Neural progenitor cell (in vitro differentiated cells): ENCODE results near the gene THAP2. TPM values are rescaled to one million over a fixed set of nuclear protein-coding genes. Genes with fewer than 3 reads are reported as not detected.
A peak's percentile ranks its signal among the peaks of the same experiment; 100 is the strongest.

Experiments
- DNase-seq: peaks from one replicate; pipeline ENCODE4 v3.0.0-alpha.2; 2016; ENCODE audit warnings: low spot score
- H2AFZ ChIP-seq: fragments of 200-600 bp; sonication (generic); replicated peaks from 2 replicates; pipeline ENCODE4 v1.6.1; 2016; ENCODE audit warnings: antibody characterized with exemption
- H3F3A ChIP-seq: fragments of 200-600 bp; sonication (generic); 2 replicates; pipeline ENCODE4 v1.6.1; 2016; ENCODE audit warnings: antibody characterized with exemption, low read depth
- H3K27ac ChIP-seq: fragments of 200-600 bp; sonication (generic); 2 replicates; pipeline ENCODE4 v1.5.1; 2016; ENCODE audit warnings: mild to moderate bottlenecking
- H3K27me3 ChIP-seq: fragments of 200-600 bp; sonication (generic); 2 replicates; pipeline ENCODE4 v1.6.1; 2016; ENCODE audit warnings: mild to moderate bottlenecking, moderate library complexity
- H3K36me3 ChIP-seq: fragments of 200-600 bp; sonication (generic); 2 replicates; pipeline ENCODE4 v1.5.1; 2016
- H3K4me1 ChIP-seq: fragments of 200-600 bp; sonication (generic); 2 replicates; pipeline ENCODE4 v1.6.1; 2016; ENCODE audit warnings: mixed run types
- H3K4me2 ChIP-seq: fragments of 200-600 bp; sonication (generic); 2 replicates; pipeline ENCODE4 v1.6.1; 2016
- H3K4me3 ChIP-seq: fragments of 200-600 bp; sonication (generic); 2 replicates; pipeline ENCODE4 v1.5.1; 2016
- H3K79me2 ChIP-seq: fragments of 200-600 bp; sonication (generic); 2 replicates; pipeline ENCODE4 v1.6.1; 2016; ENCODE audit warnings: low read depth
- H3K9ac ChIP-seq: fragments of 200-600 bp; sonication (generic); 2 replicates; pipeline ENCODE4 v1.6.1; 2016
- H3K9me3 ChIP-seq: fragments of 200-600 bp; sonication (generic); 2 replicates; pipeline ENCODE4 v1.5.1; 2016; ENCODE audit warnings: low read depth
- H4K20me1 ChIP-seq: fragments of 200-600 bp; sonication (generic); 2 replicates; pipeline ENCODE4 v1.6.1; 2016; ENCODE audit warnings: low read depth
- H3K27ac Mint-ChIP-seq: 3 replicates; pipeline ENCODE4 v1.8.0; 2021; ENCODE audit warnings: mixed read lengths
- H3K27me3 Mint-ChIP-seq: 2 replicates; pipeline ENCODE4 v1.8.0; 2022; ENCODE audit warnings: low read depth, mild to moderate bottlenecking, inconsistent platforms, moderate library complexity, mixed read lengths; ENCODE audit not compliant: insufficient read depth
- H3K36me3 Mint-ChIP-seq: 3 replicates; pipeline ENCODE4 v1.8.0; 2021; ENCODE audit warnings: mixed read lengths
- H3K4me1 Mint-ChIP-seq: 3 replicates; pipeline ENCODE4 v1.8.0; 2021; ENCODE audit warnings: mixed read lengths
- H3K4me3 Mint-ChIP-seq: 3 replicates; pipeline ENCODE4 v1.8.0; 2021; ENCODE audit warnings: mild to moderate bottlenecking, moderate library complexity, mixed read lengths
- H3K9me3 Mint-ChIP-seq: 3 replicates; pipeline ENCODE4 v1.8.0; 2020; ENCODE audit warnings: mixed read lengths
- CTCF ChIP-seq: fragments of 200-600 bp; sonication (generic); IDR thresholded peaks from 2 replicates; pipeline ENCODE4 v1.5.1; 2017; ENCODE audit warnings: antibody characterized with exemption, mild to moderate bottlenecking
- EZH2 ChIP-seq: fragments of 200-600 bp; sonication (generic); IDR thresholded peaks from 2 replicates; pipeline ENCODE4 v1.6.1; 2017; ENCODE audit warnings: antibody characterized with exemption, mild to moderate bottlenecking, moderate library complexity
- EZH2phosphoT487 ChIP-seq: fragments of 200-600 bp; sonication (generic); IDR thresholded peaks from 2 replicates; pipeline ENCODE4 v1.6.1; 2017; ENCODE audit warnings: antibody characterized with exemption
- total RNA-seq: library from RNA; depleted of rRNA; stranded (reverse); fragments of >200 nt; gene quantifications from 2 replicates; pipeline ENCODE4 v1.2.3, GENCODE V29; 2015; ENCODE audit warnings: low replicate concordance

Gene THAP2
- total RNA-seq, 1 donor from 2014 or later = 37.3 TPM

GRCh38 chr12:71665090-71665463 lies 976 bp downstream of the THAP2 start:
- Mint-ChIP-seq H3K27ac (peak overlapping the region; percentile 51), H3K27me3 (no peaks in the 10 kb centered on the region), H3K9me3 (no peaks in the 10 kb centered on the region), H3K36me3 (peaks cover 12% of the 10 kb centered on the region), H3K4me1 (peaks cover 22% of the 10 kb centered on the region), H3K4me3 (peak overlapping the region; percentile 95)
- Histone ChIP-seq H3K79me2 (peaks cover 66% of the 10 kb centered on the region), H3K27ac (peak overlapping the region; percentile 98), H3K4me1 (peaks cover 21% of the 10 kb centered on the region), H4K20me1 (peaks cover 26% of the 10 kb centered on the region), H2AFZ (no peak overlapping the region), H3F3A (peaks cover 11% of the 10 kb centered on the region), H3K27me3 (no peaks in the 10 kb centered on the region), H3K9ac (peak overlapping the region; percentile 92), H3K9me3 (no peaks in the 10 kb centered on the region), H3K4me2 (peak overlapping the region; percentile 91), H3K36me3 (no peaks in the 10 kb centered on the region), H3K4me3 (peak overlapping the region; percentile 86)
- DNase-seq = no peak
- TF ChIP-seq CTCF (no peak), EZH2phosphoT487 (no peak), EZH2 (no peak)

- peaks cover 54% of the 10 kb centered on the region for H3K79me2 ChIP-seq
- TF ChIP-seq EZH2phosphoT487 = no peak
- no peak for TF ChIP-seq EZH2
- no peak for TF ChIP-seq CTCF
- H4K20me1 ChIP-seq = peaks cover 19% of the 10 kb centered on the region
- DNase-seq = no peak
- no peak overlapping the region for H3K9ac ChIP-seq
- H3K27ac Mint-ChIP-seq = no peak overlapping the region
- H3K9me3 Mint-ChIP-seq = no peaks in the 10 kb centered on the region
- H3K4me1 Mint-ChIP-seq = peaks cover 22% of the 10 kb centered on the region
- H3K4me3 ChIP-seq = no peak overlapping the region
- no peak overlapping the region for H2AFZ ChIP-seq
- peaks cover 11% of the 10 kb centered on the region for H3F3A ChIP-seq
- no peaks in the 10 kb centered on the region for H3K27me3 Mint-ChIP-seq
- H3K36me3 Mint-ChIP-seq = peaks cover 12% of the 10 kb centered on the region
- no peaks in the 10 kb centered on the region for H3K9me3 ChIP-seq
- H3K4me1 ChIP-seq = peaks cover 16% of the 10 kb centered on the region
- H3K36me3 ChIP-seq = no peaks in the 10 kb centered on the region
- no peak overlapping the region for H3K27ac ChIP-seq
- no peak overlapping the region for H3K4me3 Mint-ChIP-seq
- no peaks in the 10 kb centered on the region for H3K27me3 ChIP-seq
- no peak overlapping the region for H3K4me2 ChIP-seq
Observed at GRCh38 chr12:71666259-71666658, 2.2 kb downstream of the THAP2 start.

- H3K27me3 ChIP-seq = no peaks in the 10 kb centered on the region
- H3K4me1 ChIP-seq = peaks cover 8% of the 10 kb centered on the region
- H3K36me3 ChIP-seq = no peaks in the 10 kb centered on the region
- Mint-ChIP-seq H3K4me1 (peaks cover 4% of the 10 kb centered on the region), H3K4me3 (no peak overlapping the region), H3K27ac (no peak overlapping the region), H3K27me3 (no peaks in the 10 kb centered on the region), H3K36me3 (peaks cover 7% of the 10 kb centered on the region), H3K9me3 (no peaks in the 10 kb centered on the region)
- no peak for DNase-seq
- no peak overlapping the region for H3K9ac ChIP-seq
- H3K4me2 ChIP-seq = no peak overlapping the region
- no peak overlapping the region for H3K4me3 ChIP-seq
- H4K20me1 ChIP-seq = no peaks in the 10 kb centered on the region
- H3K9me3 ChIP-seq = no peaks in the 10 kb centered on the region
- no peak overlapping the region for H3K27ac ChIP-seq
- TF ChIP-seq EZH2phosphoT487 = no peak
- TF ChIP-seq EZH2 = no peak
- no peak for TF ChIP-seq CTCF
- no peaks in the 10 kb centered on the region for H3F3A ChIP-seq
- peaks cover 10% of the 10 kb centered on the region for H3K79me2 ChIP-seq
- H2AFZ ChIP-seq = no peak overlapping the region
Observed at GRCh38 chr12:71671311-71671710, 7.2 kb downstream of the THAP2 start.

- no peaks in the 10 kb centered on the region for H3F3A ChIP-seq
- no peaks in the 10 kb centered on the region for H3K9me3 ChIP-seq
- H3K9ac ChIP-seq = no peak overlapping the region
- H3K27ac ChIP-seq = no peak overlapping the region
- Mint-ChIP-seq H3K4me1 (peaks cover 4% of the 10 kb centered on the region), H3K4me3 (no peak overlapping the region), H3K27me3 (no peaks in the 10 kb centered on the region), H3K36me3 (peaks cover 7% of the 10 kb centered on the region), H3K9me3 (no peaks in the 10 kb centered on the region), H3K27ac (no peak overlapping the region)
- no peaks in the 10 kb centered on the region for H3K27me3 ChIP-seq
- peaks cover 5% of the 10 kb centered on the region for H3K79me2 ChIP-seq
- H4K20me1 ChIP-seq = no peaks in the 10 kb centered on the region
- no peak overlapping the region for H2AFZ ChIP-seq
- no peaks in the 10 kb centered on the region for H3K36me3 ChIP-seq
- no peak overlapping the region for H3K4me3 ChIP-seq
- TF ChIP-seq CTCF (no peak), EZH2phosphoT487 (no peak), EZH2 (no peak)
- H3K4me1 ChIP-seq = peaks cover 8% of the 10 kb centered on the region
- no peak for DNase-seq
- H3K4me2 ChIP-seq = no peak overlapping the region
Observed at GRCh38 chr12:71671816-71672215, 7.7 kb downstream of the THAP2 start.
